Sigmoid colon (tissue), 7 donors: ENCODE data around the gene ATP6V1E1. TPM values are rescaled to one million over a fixed set of nuclear protein-coding genes. Genes with fewer than 3 reads are reported as not detected.

Experiments
- DNase-seq: peaks from one replicate; pipeline ENCODE4 v3.0.0-alpha.2; 2019
- H3K27ac ChIP-seq, 4 donors: fragments of 200-600 bp; sonication (generic); one replicate each; pipeline ENCODE4 v1.5.1; 2016 to 2019; ENCODE audit warnings: mild to moderate bottlenecking in 1 of 4
- H3K27me3 ChIP-seq, 3 donors: fragments of 200-600 bp; sonication (generic); one replicate each; pipeline ENCODE4 v1.5.1; 2019; ENCODE audit warnings: mild to moderate bottlenecking in 1 of 3
- H3K36me3 ChIP-seq, 4 donors: fragments of 200-600 bp; sonication (generic); one replicate each; pipeline ENCODE4 v1.5.1; 2016 to 2019
- H3K4me1 ChIP-seq, 4 donors: fragments of 200-600 bp; sonication (generic); one replicate each; pipeline ENCODE4 v1.5.1; 2017 to 2019
- H3K4me3 ChIP-seq, 4 donors: fragments of 200-600 bp; sonication (generic); one replicate each; pipeline ENCODE4 v1.5.1; 2017 to 2019; ENCODE audit warnings: mild to moderate bottlenecking in 2 of 4, moderate library complexity in 1 of 4
- H3K9me3 ChIP-seq, 4 donors: fragments of 200-600 bp in 3 of 4; sonication (generic) in 3 of 4; one replicate each; pipeline versions ENCODE4 v1.5.1 to v1.6.1; 2013 to 2019
- EP300 ChIP-seq, 4 donors: sonication (generic); formaldehyde crosslinking; IDR thresholded peaks; one replicate each; pipeline ENCODE4 v1.6.1; 2017; ENCODE audit warnings: antibody characterized with exemption in 4 of 4
- POLR2A ChIP-seq, 2 donors: fragments of 450-650 bp; IDR thresholded peaks; one replicate each; pipeline ENCODE4 v1.6.1; 2016; ENCODE audit warnings: antibody characterized with exemption in 2 of 2, mild to moderate bottlenecking in 2 of 2, moderate library complexity in 2 of 2
- POLR2AphosphoS5 ChIP-seq, 4 donors: sonication (generic); formaldehyde crosslinking; IDR thresholded peaks; one replicate each; pipeline ENCODE4 v1.6.1; 2017; ENCODE audit warnings: antibody characterized with exemption in 4 of 4
- WGBS, 2 donors: extraction: QIAGEN DNeasy Blood & Tissue Kit; methylation state at CpG; one replicate each; pipeline ENCODE4 v1.1.7; 2013; 5-methylcytosine and 5-hydroxymethylcytosine counted together
- intact Hi-C: fragments of 100-400 bp; cut with DNase I; formaldehyde crosslinking; loops from one replicate; pipeline ENCODE4 v1.15.1; 2023
- polyA plus RNA-seq, 3 donors: library from polyadenylated mRNA; stranded (reverse); fragments of 200-250 nt; gene quantifications; one replicate each; pipeline ENCODE4 v1.2.3, GENCODE V29; 2013
- total RNA-seq, 4 donors: library from RNA; depleted of rRNA; stranded (reverse); fragments of >200 nt; gene quantifications; one replicate each; pipeline ENCODE4 v1.1.0, GENCODE V29; 2016
- TF ChIP-seq, protein P1 (sequence below), 4 experiments: fragments of 450-650 bp in 3 of 4; fragments of 200-600 bp in 1 of 4; IDR thresholded peaks; one replicate each; pipeline ENCODE4 v1.5.1; 2016 to 2019; ENCODE audit warnings: antibody characterized with exemption in 4 of 4, mild to moderate bottlenecking in 3 of 4, moderate library complexity in 2 of 4
- donor health status: healthy with polysubstance abuse.
- donor health status: Bipolar disorder and iron deficiency.
- donor health status: healthy.

ATP6V1E1 gene
- total and polyA plus RNA-seq, 7 donors: 119 to 218 (median 144) TPM

DNA sequence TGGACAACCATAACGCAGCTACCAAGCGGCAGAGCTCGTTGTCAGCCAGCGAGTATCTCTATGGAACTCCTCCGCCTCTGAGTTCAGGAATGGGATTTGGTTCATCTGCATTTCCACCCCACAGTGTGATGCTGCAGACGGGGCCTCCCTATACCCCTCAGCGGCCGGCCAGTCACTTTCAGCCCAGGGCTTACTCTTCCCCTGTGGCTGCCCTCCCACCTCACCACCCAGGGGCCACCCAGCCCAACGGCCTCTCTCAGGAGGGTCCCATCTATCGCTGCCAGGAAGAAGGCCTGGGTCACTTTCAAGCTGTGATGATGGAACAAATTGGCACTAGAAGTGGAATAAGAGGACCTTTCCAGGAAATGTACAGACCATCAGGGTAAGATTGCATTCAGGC, 79.4 kb downstream of the ATP6V1E1 start:
- Histone ChIP-seq H3K36me3 (no peaks in the 10 kb centered on the region), H3K27ac (no peak overlapping the region), H3K27me3 (no peaks in the 10 kb centered on the region), H3K4me3 (no peak overlapping the region), H3K9me3 (no peaks in the 10 kb centered on the region), H3K4me1 (peaks cover 0 to 10% (median 3%) of the 10 kb centered on the region in 4 donors)
- DNase-seq: no peak
- intact Hi-C loops: no loop called here
- WGBS, 2 donors: 93% methylated on average over 10 of the region's 10 CpGs
- TF ChIP-seq, protein P1, sequence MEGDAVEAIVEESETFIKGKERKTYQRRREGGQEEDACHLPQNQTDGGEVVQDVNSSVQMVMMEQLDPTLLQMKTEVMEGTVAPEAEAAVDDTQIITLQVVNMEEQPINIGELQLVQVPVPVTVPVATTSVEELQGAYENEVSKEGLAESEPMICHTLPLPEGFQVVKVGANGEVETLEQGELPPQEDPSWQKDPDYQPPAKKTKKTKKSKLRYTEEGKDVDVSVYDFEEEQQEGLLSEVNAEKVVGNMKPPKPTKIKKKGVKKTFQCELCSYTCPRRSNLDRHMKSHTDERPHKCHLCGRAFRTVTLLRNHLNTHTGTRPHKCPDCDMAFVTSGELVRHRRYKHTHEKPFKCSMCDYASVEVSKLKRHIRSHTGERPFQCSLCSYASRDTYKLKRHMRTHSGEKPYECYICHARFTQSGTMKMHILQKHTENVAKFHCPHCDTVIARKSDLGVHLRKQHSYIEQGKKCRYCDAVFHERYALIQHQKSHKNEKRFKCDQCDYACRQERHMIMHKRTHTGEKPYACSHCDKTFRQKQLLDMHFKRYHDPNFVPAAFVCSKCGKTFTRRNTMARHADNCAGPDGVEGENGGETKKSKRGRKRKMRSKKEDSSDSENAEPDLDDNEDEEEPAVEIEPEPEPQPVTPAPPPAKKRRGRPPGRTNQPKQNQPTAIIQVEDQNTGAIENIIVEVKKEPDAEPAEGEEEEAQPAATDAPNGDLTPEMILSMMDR (IDR thresholded peaks at IDR 0.05): no peak
- TF ChIP-seq POLR2A (IDR thresholded peaks at IDR 0.05): no peak
- no peak for TF ChIP-seq POLR2AphosphoS5 (IDR thresholded peaks at IDR 0.05)
- TF ChIP-seq EP300 (IDR thresholded peaks at IDR 0.05): no peak

DNA sequence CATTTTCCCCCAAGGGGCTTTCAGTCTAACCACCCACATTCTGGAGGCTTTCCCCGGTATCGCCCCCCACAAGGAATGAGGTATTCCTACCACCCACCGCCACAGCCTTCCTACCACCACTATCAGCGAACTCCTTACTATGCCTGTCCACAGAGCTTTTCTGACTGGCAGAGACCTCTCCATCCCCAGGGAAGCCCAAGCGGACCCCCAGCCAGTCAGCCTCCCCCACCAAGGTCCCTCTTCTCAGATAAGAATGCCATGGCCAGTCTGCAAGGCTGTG, 79.9 kb downstream of the ATP6V1E1 start:
- TF ChIP-seq POLR2A (IDR thresholded peaks at IDR 0.05) (no peak), EP300 (IDR thresholded peaks at IDR 0.05) (no peak), POLR2AphosphoS5 (IDR thresholded peaks at IDR 0.05) (no peak)
- TF ChIP-seq, protein P1 (IDR thresholded peaks at IDR 0.05): no peak
- WGBS, 2 donors: 93 to 97% methylated on average over 5 of the region's 5 CpGs
- no peak for DNase-seq
- Histone ChIP-seq H3K4me1 (peaks cover 0 to 10% (median 3%) of the 10 kb centered on the region in 4 donors), H3K4me3 (no peak overlapping the region), H3K36me3 (no peaks in the 10 kb centered on the region), H3K27ac (no peak overlapping the region), H3K9me3 (no peaks in the 10 kb centered on the region), H3K27me3 (no peaks in the 10 kb centered on the region)
- intact Hi-C loops: no loop called here

DNA sequence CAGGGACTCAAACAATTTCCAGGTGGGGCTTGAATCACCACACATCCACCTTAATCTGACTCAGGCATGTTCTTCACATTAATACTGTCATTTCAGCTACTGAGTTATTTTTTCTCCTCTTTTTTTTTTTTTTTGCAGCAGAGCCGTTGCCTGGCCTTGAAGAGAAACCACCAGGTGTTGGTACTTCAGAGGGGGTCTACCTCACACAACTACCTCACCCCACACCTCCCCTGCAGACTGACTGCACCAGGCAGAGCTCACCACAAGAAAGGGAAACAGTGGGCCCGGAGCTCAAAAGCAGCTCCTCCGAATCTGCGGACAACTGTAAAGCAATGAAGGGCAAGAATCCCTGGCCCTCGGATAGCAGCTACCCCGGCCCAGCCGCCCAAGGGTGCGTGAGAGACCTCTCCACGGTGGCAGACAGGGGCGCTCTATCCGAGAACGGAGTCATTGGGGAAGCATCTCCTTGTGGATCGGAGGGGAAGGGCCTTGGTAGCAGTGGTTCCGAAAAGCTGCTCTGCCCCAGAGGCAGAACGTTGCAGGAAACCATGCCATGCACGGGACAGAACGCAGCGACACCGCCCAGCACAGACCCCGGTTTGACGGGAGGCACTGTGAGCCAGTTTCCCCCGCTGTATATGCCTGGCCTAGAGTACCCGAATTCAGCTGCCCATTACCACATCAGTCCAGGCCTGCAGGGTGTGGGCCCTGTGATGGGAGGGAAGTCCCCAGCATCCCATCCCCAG, 80.4 kb downstream of the ATP6V1E1 start:
- 89 to 93% methylated on average over 23 of the region's 23 CpGs for WGBS, 2 donors
- Histone ChIP-seq H3K36me3 (no peaks in the 10 kb centered on the region), H3K4me1 (peaks cover 0 to 10% (median 3%) of the 10 kb centered on the region in 4 donors), H3K4me3 (no peak overlapping the region), H3K9me3 (no peaks in the 10 kb centered on the region), H3K27me3 (no peaks in the 10 kb centered on the region), H3K27ac (no peak overlapping the region)
- no peak for DNase-seq
- intact Hi-C loops: no loop called here
- TF ChIP-seq POLR2AphosphoS5 (IDR thresholded peaks at IDR 0.05): no peak
- TF ChIP-seq EP300 (IDR thresholded peaks at IDR 0.05): no peak
- TF ChIP-seq, protein P1 (IDR thresholded peaks at IDR 0.05): no peak
- TF ChIP-seq POLR2A (IDR thresholded peaks at IDR 0.05): no peak

DNA sequence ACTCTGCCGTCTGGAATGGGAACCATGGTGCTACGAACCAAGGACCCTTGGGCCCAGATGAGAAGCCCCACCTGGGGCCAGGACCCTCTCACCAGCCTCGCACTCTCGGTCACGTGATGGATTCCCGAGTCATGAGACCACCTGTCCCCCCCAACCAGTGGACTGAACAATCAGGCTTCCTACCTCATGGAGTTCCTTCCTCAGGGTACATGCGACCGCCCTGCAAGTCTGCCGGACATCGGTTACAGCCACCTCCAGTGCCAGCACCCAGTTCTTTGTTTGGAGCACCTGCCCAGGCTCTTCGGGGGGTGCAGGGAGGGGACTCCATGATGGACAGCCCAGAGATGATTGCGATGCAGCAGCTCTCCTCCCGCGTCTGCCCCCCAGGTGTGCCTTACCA, 86.1 kb downstream of the ATP6V1E1 start:
- no peaks in the 10 kb centered on the region for H3K27me3 ChIP-seq
- H3K4me1 ChIP-seq: no peaks in the 10 kb centered on the region
- intact Hi-C loops: no loop called here
- DNase-seq: no peak
- H3K27ac ChIP-seq: no peak overlapping the region
- WGBS, 2 donors: 93 to 94% methylated on average over 14 of the region's 14 CpGs
- no peak overlapping the region for H3K4me3 ChIP-seq
- no peaks in the 10 kb centered on the region for H3K9me3 ChIP-seq
- H3K36me3 ChIP-seq: no peaks in the 10 kb centered on the region
- no peak for TF ChIP-seq POLR2AphosphoS5 (IDR thresholded peaks at IDR 0.05)
- TF ChIP-seq EP300 (IDR thresholded peaks at IDR 0.05): no peak
- TF ChIP-seq POLR2A (IDR thresholded peaks at IDR 0.05): no peak
- TF ChIP-seq, protein P1 (IDR thresholded peaks at IDR 0.05): no peak

Other genes with a start within 250 kb of the ATP6V1E1 start
- 1 to 10 TPM; 3.9 to 9.1 (median 6.4) TPM for gene SLC25A18, start 65.3 kb downstream of the ATP6V1E1 start, total RNA-seq
- 1 to 10 TPM in 1 of 3 donors, under 1 TPM in 1, not detected in 1; 0.99 to 1.2 TPM for gene SLC25A18, start 65.3 kb downstream of the ATP6V1E1 start, polyA plus RNA-seq
- 10 to 100 TPM; 59.2 to 68.1 (median 66.8) TPM for gene BCL2L13, start 10.0 kb upstream of the ATP6V1E1 start, total RNA-seq
- 10 to 100 TPM; 29.4 to 35.9 (median 35.1) TPM for gene BCL2L13, start 10.0 kb upstream of the ATP6V1E1 start, polyA plus RNA-seq
- 10 to 100 TPM in 3 of 4 donors, 1 to 10 TPM in 1; 9.7 to 28.2 (median 15.1) TPM for gene BID, start 145.7 kb upstream of the ATP6V1E1 start, total RNA-seq
- gene BID, start 145.7 kb upstream of the ATP6V1E1 start, polyA plus RNA-seq: 10 to 100 TPM; 24.6 to 72.1 (median 31.9) TPM